CD14-positive monocyte (primary cell): ENCODE measurements around the gene USP34. TPM values are rescaled to one million over a fixed set of nuclear protein-coding genes. Genes with fewer than 3 reads are reported as not detected.

Source experiments
- DNase-seq, 3 donors: peaks; one replicate each; pipeline ENCODE4 v3.0.0-alpha.2; 2011 to 2022
- H2AFZ ChIP-seq: 2 replicates; pipeline ENCODE4 v1.6.0; 2012; ENCODE audit warnings: mild to moderate bottlenecking, low read depth, low read length, inconsistent platforms; ENCODE audit not compliant: insufficient read depth, poor library complexity, severe bottlenecking
- H3K27ac ChIP-seq, 2 donors: 1 replicate in 1 of 2; 2 replicates in 1 of 2; pipeline ENCODE4 v1.5.1; 2012 to 2013; ENCODE audit warnings: low read length in 2 of 2, control low read depth in 1 of 2, inconsistent platforms in 1 of 2, low read depth in 1 of 2, mild to moderate bottlenecking in 1 of 2
- H3K27me3 ChIP-seq, 2 donors: one replicate each; pipeline versions ENCODE4 v1.6.0 to v1.6.1; 2011 to 2013; ENCODE audit warnings: low read length in 2 of 2; ENCODE audit not compliant: control insufficient read depth in 2 of 2, insufficient read depth in 2 of 2
- H3K36me3 ChIP-seq, 2 donors: replicated peaks in 1 of 2; 1 replicate in 1 of 2; 2 replicates in 1 of 2; pipeline versions ENCODE4 v1.5.1 to v1.6.1; 2012 to 2013; ENCODE audit warnings: low read length in 2 of 2, control low read depth in 1 of 2, inconsistent platforms in 1 of 2, mild to moderate bottlenecking in 1 of 2; ENCODE audit not compliant: insufficient read depth in 2 of 2, control insufficient read depth in 1 of 2
- H3K4me1 ChIP-seq, 2 donors: 1 replicate in 1 of 2; 2 replicates in 1 of 2; pipeline versions ENCODE4 v1.5.1 to v1.6.1; 2012 to 2013; ENCODE audit warnings: low read length in 2 of 2, control low read depth in 1 of 2, inconsistent platforms in 1 of 2, mild to moderate bottlenecking in 1 of 2, moderate library complexity in 1 of 2; ENCODE audit not compliant: insufficient read depth in 2 of 2, control insufficient read depth in 1 of 2
- H3K4me2 ChIP-seq: replicated peaks from 2 replicates; pipeline ENCODE3; 2012; ENCODE audit warnings: low read length, moderate library complexity, mild to moderate bottlenecking; ENCODE audit not compliant: poor library complexity, severe bottlenecking; ENCODE audit errors: extremely low read depth
- H3K4me3 ChIP-seq, 3 experiments: fragments of 200-600 bp in 1 of 3; sonication (generic) in 1 of 3; replicated peaks in 1 of 3; 1 replicate in 2 of 3; 2 replicates in 1 of 3; pipeline ENCODE4 v1.5.1; 2011 to 2013; ENCODE audit warnings: low read length in 3 of 3, mild to moderate bottlenecking in 3 of 3, control low read depth in 2 of 3, low read depth in 2 of 3, inconsistent platforms in 1 of 3, moderate library complexity in 1 of 3
- H3K79me2 ChIP-seq: 2 replicates; pipeline ENCODE4 v1.6.0; 2012; ENCODE audit warnings: mild to moderate bottlenecking, control low read depth, inconsistent platforms, low read length, moderate library complexity; ENCODE audit not compliant: insufficient read depth
- H3K9ac ChIP-seq: 2 replicates; pipeline ENCODE4 v1.6.0; 2017; ENCODE audit warnings: low read length, mild to moderate bottlenecking; ENCODE audit not compliant: insufficient read depth, poor library complexity, severe bottlenecking
- H3K9me3 ChIP-seq, 2 donors: replicated peaks in 1 of 2; 1 replicate in 1 of 2; 2 replicates in 1 of 2; pipeline versions ENCODE4 v1.5.1 to v1.6.1; 2012 to 2013; ENCODE audit warnings: low read length in 2 of 2, control low read depth in 1 of 2; ENCODE audit not compliant: control insufficient read depth in 1 of 2, insufficient read depth in 1 of 2
- H4K20me1 ChIP-seq: 2 replicates; pipeline ENCODE4 v1.6.0; 2012; ENCODE audit warnings: mild to moderate bottlenecking, low read length, control low read depth, moderate library complexity; ENCODE audit not compliant: insufficient read depth
- H3K27ac Mint-ChIP-seq, 7 donors: one replicate each; pipeline ENCODE4 v1.8.0; 2020; ENCODE audit warnings: mild to moderate bottlenecking in 7 of 7, mixed read lengths in 7 of 7, moderate library complexity in 6 of 7, inconsistent platforms in 2 of 7
- H3K27me3 Mint-ChIP-seq, 3 donors: one replicate each; pipeline ENCODE4 v1.8.0; 2021 to 2022; ENCODE audit warnings: low read depth in 3 of 3, mild to moderate bottlenecking in 3 of 3, mixed read lengths in 3 of 3, moderate library complexity in 3 of 3, inconsistent platforms in 1 of 3
- H3K36me3 Mint-ChIP-seq, 2 donors: one replicate each; pipeline ENCODE4 v1.8.0; 2020; ENCODE audit warnings: mixed read lengths in 2 of 2, inconsistent platforms in 1 of 2, mild to moderate bottlenecking in 1 of 2
- H3K4me1 Mint-ChIP-seq: one replicate; pipeline ENCODE4 v1.8.0; 2020; ENCODE audit warnings: mild to moderate bottlenecking, mixed read lengths
- H3K4me3 Mint-ChIP-seq, 2 donors: one replicate each; pipeline ENCODE4 v1.8.0; 2020; ENCODE audit warnings: mild to moderate bottlenecking in 2 of 2, mixed read lengths in 2 of 2, moderate library complexity in 1 of 2
- H3K9me3 Mint-ChIP-seq, 7 donors: one replicate each; pipeline ENCODE4 v1.8.0; 2020 to 2022; ENCODE audit warnings: mixed read lengths in 7 of 7, mild to moderate bottlenecking in 6 of 7, moderate library complexity in 6 of 7, inconsistent platforms in 2 of 7
- CTCF ChIP-seq: fragments of 200-600 bp; IDR thresholded peaks from one replicate; pipeline ENCODE4 v1.8.0; 2022; ENCODE audit warnings: antibody characterized with exemption, mild to moderate bottlenecking
- WGBS: methylation state at CpG from one replicate; pipeline ENCODE4 v1.1.5; 2013; ENCODE audit warnings: missing lambda C conversion rate; ENCODE audit not compliant: insufficient coverage; 5-methylcytosine and 5-hydroxymethylcytosine counted together
- intact Hi-C, 2 donors: fragments of 100-400 bp; cut with micrococcal nuclease; formaldehyde crosslinking; loops; one replicate each; pipeline versions ENCODE4 v1.15.0 to v1.15.1; 2023
- polyA plus RNA-seq, 3 donors: library from polyadenylated mRNA; depleted of rRNA in 1 of 3; unstranded in 2 of 3; stranded (reverse) in 1 of 3; fragments of 300-500 nt in 2 of 3; fragments of >200 nt in 1 of 3; fragmentation: Illumina TruSeq in 2 of 3; gene quantifications; 1 replicate in 2 of 3; 2 replicates in 1 of 3; pipeline ENCODE4 v1.2.3, GENCODE V29; 2012 to 2021

USP34 gene
- polyA plus RNA-seq, 3 donors: 2.8 to 47.2 (median 5.9) TPM

DNA sequence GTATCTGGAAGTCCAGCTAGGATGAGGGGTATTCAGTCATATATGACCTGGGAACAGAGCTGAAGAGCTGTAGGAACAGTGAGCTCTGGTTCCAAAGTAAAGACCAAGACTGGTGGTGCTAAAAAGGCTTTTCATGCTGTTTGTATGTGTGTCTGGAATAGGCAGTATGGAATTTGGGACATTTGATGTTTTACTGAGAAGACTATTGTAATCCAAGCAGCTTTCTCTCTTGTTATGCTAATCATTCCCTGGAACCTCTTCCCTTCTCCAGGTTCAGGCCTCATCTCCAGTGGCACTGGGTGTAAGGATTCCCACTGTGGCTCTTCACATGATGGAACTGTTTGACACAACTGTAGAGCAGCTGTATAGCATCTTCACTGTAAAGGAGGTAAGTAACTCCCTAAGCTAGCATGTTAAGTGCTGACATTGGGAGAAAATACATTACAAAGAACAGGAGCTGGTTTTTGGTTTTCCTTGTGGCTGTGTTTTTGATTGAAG, 285.6 kb downstream of the USP34 start:
- TF ChIP-seq CTCF: no peak
- no peak overlapping the region for H3K4me3 ChIP-seq
- H3K79me2 ChIP-seq: peaks cover 28% of the 10 kb centered on the region
- peaks cover 25% of the 10 kb centered on the region for H4K20me1 ChIP-seq
- no peak overlapping the region for H3K9ac ChIP-seq
- Mint-ChIP-seq H3K4me1 (peaks cover 13% of the 10 kb centered on the region), H3K4me3 (no peak overlapping the region), H3K36me3 (peaks cover 93 to 99% of the 10 kb centered on the region in 2 donors), H3K27me3 (no peaks in the 10 kb centered on the region), H3K9me3 (no peaks in the 10 kb centered on the region), H3K27ac (peak overlapping the region in 3 of 7 donors; percentile 16 to 47 (median 42))
- intact Hi-C loops: no loop called here
- H3K9me3 ChIP-seq: no peaks in the 10 kb centered on the region
- no peak overlapping the region for H2AFZ ChIP-seq
- peaks cover 0 to 2% of the 10 kb centered on the region in 2 donors for H3K4me1 ChIP-seq
- no peak for DNase-seq
- H3K36me3 ChIP-seq: peaks cover 98% of the 10 kb centered on the region in 2 donors
- H3K4me2 ChIP-seq: no peak overlapping the region
- no peaks in the 10 kb centered on the region for H3K27me3 ChIP-seq
- H3K27ac ChIP-seq: no peak overlapping the region

- Mint-ChIP-seq H3K4me3 (no peak overlapping the region), H3K36me3 (peaks cover 92 to 95% of the 10 kb centered on the region in 2 donors), H3K27me3 (no peaks in the 10 kb centered on the region), H3K27ac (no peak overlapping the region), H3K4me1 (peaks cover 23% of the 10 kb centered on the region), H3K9me3 (no peaks in the 10 kb centered on the region)
- peaks cover 94 to 97% of the 10 kb centered on the region in 2 donors for H3K36me3 ChIP-seq
- H3K9ac ChIP-seq: no peak overlapping the region
- H4K20me1 ChIP-seq: peaks cover 25% of the 10 kb centered on the region
- intact Hi-C loops: no loop called here
- H3K4me3 ChIP-seq: no peak overlapping the region
- no peak overlapping the region for H2AFZ ChIP-seq
- peaks cover 2 to 12% of the 10 kb centered on the region in 2 donors for H3K4me1 ChIP-seq
- H3K9me3 ChIP-seq: no peaks in the 10 kb centered on the region
- peaks cover 38% of the 10 kb centered on the region for H3K79me2 ChIP-seq
- no peaks in the 10 kb centered on the region for H3K27me3 ChIP-seq
- no CpG with 5 or more reads among the region's 3 CpGs for WGBS
- no peak overlapping the region for H3K27ac ChIP-seq
- no peak overlapping the region for H3K4me2 ChIP-seq
- DNase-seq: no peak
- no peak for TF ChIP-seq CTCF
Observed at GRCh38 chr2:61184263-61184662, 286.6 kb downstream of the USP34 start.
